ENCODE measurements around the gene PPP1R3C.

The PPP1R3C gene

GRCh38 chr10:91597197-91597881, 35.5 kb downstream of the PPP1R3C start (continued):
- TF ChIP-seq KLF1 (tag by site-specific recombination; IDR thresholded peaks at IDR 0.05) (0 out of 2 replicates have a peak, but pooled peaks have one; percentile 15), ZSCAN30 (tag by site-specific recombination; IDR thresholded peaks at IDR 0.05) (no peak)

- Histone ChIP-seq H3K4me1 (ENCODE audit: control insufficient read depth, insufficient read depth, low read length) (peaks cover 23% of the 10 kb centered on the region), H3K4me3 (ENCODE audit: low read depth, low read length) (no peak overlapping the region), H3K9me3 (ENCODE audit: control insufficient read depth, insufficient read depth, low read depth, low read length) (no peaks in the 10 kb centered on the region), H3K36me3 (ENCODE audit: control insufficient read depth in 2 of 2, insufficient read depth in 1 of 2, low read length in 2 of 2) (no peaks in the 10 kb centered on the region), H3K27ac (ENCODE audit: extremely low read depth, low read depth, low read length) (peak overlapping the region; percentile 58)
- ChIA-PET POLR2A (interaction anchor here (0.9 to 1.3 kb wide), 2 partner anchors 16 to 36 kb away, joined by 3 read pairs; partner anchors contain the start of gene PPP1R3C), CTCF (interaction anchor here (0.8 to 1.6 kb wide), 3 partner anchors 10 to 39 kb away, joined by 3 to 5 read pairs (median 4); no protein-coding TSS in a partner anchor)
- no peak for TF ChIP-seq ZNF292 (tag by site-specific recombination; IDR thresholded peaks at IDR 0.05; ENCODE audit: borderline replicate concordance, low read depth)
- TF ChIP-seq ZNF560 (tag by site-specific recombination; IDR thresholded peaks at IDR 0.05; ENCODE audit: borderline replicate concordance): no peak
- peak; percentile 10; the same call in 1 of the 2 replicates for TF ChIP-seq SP7 (tag by site-specific recombination; IDR thresholded peaks at IDR 0.05)
Measured at GRCh38 chr10:91596825-91597196, 36.1 kb downstream of the PPP1R3C start.

- no peak overlapping the region for H3K27ac ChIP-seq (ENCODE audit: extremely low read depth, low read depth, low read length)
- H3K4me1 ChIP-seq (ENCODE audit: control insufficient read depth, insufficient read depth, low read length): peaks cover 45% of the 10 kb centered on the region
- ChIA-PET POLR2A (no interaction called here), CTCF (interaction anchor here (0.6 to 1.5 kb wide), 2 partner anchors 41 to 103 kb away, joined by 3 to 7 read pairs; no protein-coding TSS in a partner anchor)
- H3K9me3 ChIP-seq (ENCODE audit: control insufficient read depth, insufficient read depth, low read depth, low read length): no peaks in the 10 kb centered on the region
- H3K4me3 ChIP-seq (ENCODE audit: low read depth, low read length): no peak overlapping the region
- TF ChIP-seq TRIM28 (IDR thresholded peaks at IDR 0.05; ENCODE audit: borderline replicate concordance, low read length): no peak
- no peak for TF ChIP-seq ZBTB10 (tag by site-specific recombination; IDR thresholded peaks at IDR 0.05)
- no peak for TF ChIP-seq ZIC2 (tag by site-specific recombination; IDR thresholded peaks at IDR 0.05)
- no peak for TF ChIP-seq ZNF324 (tag by site-specific recombination; IDR thresholded peaks at IDR 0.05)
- no peak for TF ChIP-seq PATZ1 (tag by site-specific recombination; IDR thresholded peaks at IDR 0.05)
- no peak for TF ChIP-seq ZNF404 (tag by site-specific recombination; IDR thresholded peaks at IDR 0.05)
- no peak for TF ChIP-seq EGR2 (tag by site-specific recombination; IDR thresholded peaks at IDR 0.05; ENCODE audit: low read depth)
- H3K36me3 ChIP-seq (ENCODE audit: control insufficient read depth in 2 of 2, insufficient read depth in 1 of 2, low read length in 2 of 2): no peaks in the 10 kb centered on the region
Measured at GRCh38 chr10:91593834-91594233, 39.0 kb downstream of the PPP1R3C start.

- peaks cover 45% of the 10 kb centered on the region for H3K4me1 ChIP-seq (ENCODE audit: control insufficient read depth, insufficient read depth, low read length)
- H3K4me3 ChIP-seq (ENCODE audit: low read depth, low read length): no peak overlapping the region
- TF ChIP-seq ZNF645 (tag by site-specific recombination; IDR thresholded peaks at IDR 0.05) (no peak), ZNF133 (tag by site-specific recombination; IDR thresholded peaks at IDR 0.05) (no peak), ZNF473 (tag by site-specific recombination; IDR thresholded peaks at IDR 0.05) (no peak), ZNF660 (tag by site-specific recombination; IDR thresholded peaks at IDR 0.05) (no peak), ZNF391 (tag by site-specific recombination; IDR thresholded peaks at IDR 0.05; ENCODE audit: borderline replicate concordance, low read depth) (no peak), ZBTB26 (tag by site-specific recombination; optimal IDR thresholded peaks at IDR 0.05) (no peak), SP7 (tag by site-specific recombination; IDR thresholded peaks at IDR 0.05) (no peak)
- ChIA-PET POLR2A (no interaction called here), CTCF (no interaction called here)
- H3K27ac ChIP-seq (ENCODE audit: extremely low read depth, low read depth, low read length): no peak overlapping the region; the same call in 1 of the 2 replicates
- H3K36me3 ChIP-seq (ENCODE audit: control insufficient read depth in 2 of 2, insufficient read depth in 1 of 2, low read length in 2 of 2): no peaks in the 10 kb centered on the region
- H3K9me3 ChIP-seq (ENCODE audit: control insufficient read depth, insufficient read depth, low read depth, low read length): no peaks in the 10 kb centered on the region
Measured at GRCh38 chr10:91593366-91593765, 39.5 kb downstream of the PPP1R3C start.
